LNCAP (cell line): Measurements from ENCODE around the gene DIAPH1.

Experiments
- CTCF ChIP-seq: fragments of 450-650 bp; IDR thresholded peaks from 2 replicates; pipeline ENCODE4 v1.5.1; 2017; ENCODE audit warnings: mild to moderate bottlenecking

DIAPH1 gene

GRCh38 chr5:141476132-141476911, 142.5 kb downstream of the DIAPH1 start:
- TF ChIP-seq CTCF, result no peak

GRCh38 chr5:141475625-141476131, 143.1 kb downstream of the DIAPH1 start, which contains the start of gene PCDHGC3:
Gene PCDHGC3 (plus strand): TSS chr5:141475966. CDS start chr5:141476117, 151 bp downstream.
- no peak for TF ChIP-seq CTCF

GRCh38 chr5:141465351-141465750, 153.4 kb downstream of the DIAPH1 start:
- TF ChIP-seq CTCF, result no peak
